ENCODE results near the gene GALK1. TPM values are rescaled to one million over a fixed set of nuclear protein-coding genes. Genes with fewer than 3 reads are reported as not detected.

GALK1 gene
- total RNA-seq, 1 experiment from 2014 or later, result 35.8 TPM

DNA sequence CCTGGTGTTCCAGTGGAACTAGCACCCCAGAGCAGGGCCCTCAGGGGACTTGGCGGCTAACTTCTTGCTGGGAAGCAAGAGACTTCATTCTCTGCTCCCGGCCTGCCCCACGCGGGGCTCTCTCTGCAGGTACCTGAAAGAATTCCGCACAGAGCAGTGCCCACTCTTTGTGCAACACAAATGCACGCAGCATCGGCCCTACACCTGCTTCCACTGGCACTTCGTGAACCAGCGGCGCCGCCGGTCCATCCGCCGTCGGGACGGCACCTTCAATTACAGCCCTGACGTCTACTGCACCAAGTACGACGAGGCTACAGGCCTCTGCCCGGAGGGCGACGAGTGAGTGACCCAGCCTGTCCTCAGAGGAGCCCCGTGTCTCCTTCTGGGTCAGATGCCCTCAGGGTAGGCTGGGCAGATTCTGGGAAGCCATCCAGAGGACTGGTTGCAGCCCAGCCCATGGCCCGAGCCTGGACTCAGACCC is 44.7 kb upstream of the GALK1 start:
- H3K27me3 ChIP-seq (ENCODE audit: control insufficient read depth, insufficient read depth, low read length), result no peaks in the 10 kb centered on the region
- DNase-seq (ENCODE audit: low read depth, low spot score), result no peak
- TF ChIP-seq, protein P1, sequence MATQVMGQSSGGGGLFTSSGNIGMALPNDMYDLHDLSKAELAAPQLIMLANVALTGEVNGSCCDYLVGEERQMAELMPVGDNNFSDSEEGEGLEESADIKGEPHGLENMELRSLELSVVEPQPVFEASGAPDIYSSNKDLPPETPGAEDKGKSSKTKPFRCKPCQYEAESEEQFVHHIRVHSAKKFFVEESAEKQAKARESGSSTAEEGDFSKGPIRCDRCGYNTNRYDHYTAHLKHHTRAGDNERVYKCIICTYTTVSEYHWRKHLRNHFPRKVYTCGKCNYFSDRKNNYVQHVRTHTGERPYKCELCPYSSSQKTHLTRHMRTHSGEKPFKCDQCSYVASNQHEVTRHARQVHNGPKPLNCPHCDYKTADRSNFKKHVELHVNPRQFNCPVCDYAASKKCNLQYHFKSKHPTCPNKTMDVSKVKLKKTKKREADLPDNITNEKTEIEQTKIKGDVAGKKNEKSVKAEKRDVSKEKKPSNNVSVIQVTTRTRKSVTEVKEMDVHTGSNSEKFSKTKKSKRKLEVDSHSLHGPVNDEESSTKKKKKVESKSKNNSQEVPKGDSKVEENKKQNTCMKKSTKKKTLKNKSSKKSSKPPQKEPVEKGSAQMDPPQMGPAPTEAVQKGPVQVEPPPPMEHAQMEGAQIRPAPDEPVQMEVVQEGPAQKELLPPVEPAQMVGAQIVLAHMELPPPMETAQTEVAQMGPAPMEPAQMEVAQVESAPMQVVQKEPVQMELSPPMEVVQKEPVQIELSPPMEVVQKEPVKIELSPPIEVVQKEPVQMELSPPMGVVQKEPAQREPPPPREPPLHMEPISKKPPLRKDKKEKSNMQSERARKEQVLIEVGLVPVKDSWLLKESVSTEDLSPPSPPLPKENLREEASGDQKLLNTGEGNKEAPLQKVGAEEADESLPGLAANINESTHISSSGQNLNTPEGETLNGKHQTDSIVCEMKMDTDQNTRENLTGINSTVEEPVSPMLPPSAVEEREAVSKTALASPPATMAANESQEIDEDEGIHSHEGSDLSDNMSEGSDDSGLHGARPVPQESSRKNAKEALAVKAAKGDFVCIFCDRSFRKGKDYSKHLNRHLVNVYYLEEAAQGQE (IDR thresholded peaks at IDR 0.05; ENCODE audit: insufficient read depth in 1 of 2, low read depth in 2 of 2, low read length in 1 of 2), result no peak
- TF ChIP-seq TCF7L2 (IDR thresholded peaks at IDR 0.05; ENCODE audit: low read depth, low read length) (no peak), SIN3A (IDR thresholded peaks at IDR 0.05; ENCODE audit: borderline replicate concordance, insufficient read depth, low read depth, low read length) (no peak), POLR2AphosphoS5 (IDR thresholded peaks at IDR 0.05; ENCODE audit: low read depth, low read length) (no peak)
- TF ChIP-seq, protein P2, sequence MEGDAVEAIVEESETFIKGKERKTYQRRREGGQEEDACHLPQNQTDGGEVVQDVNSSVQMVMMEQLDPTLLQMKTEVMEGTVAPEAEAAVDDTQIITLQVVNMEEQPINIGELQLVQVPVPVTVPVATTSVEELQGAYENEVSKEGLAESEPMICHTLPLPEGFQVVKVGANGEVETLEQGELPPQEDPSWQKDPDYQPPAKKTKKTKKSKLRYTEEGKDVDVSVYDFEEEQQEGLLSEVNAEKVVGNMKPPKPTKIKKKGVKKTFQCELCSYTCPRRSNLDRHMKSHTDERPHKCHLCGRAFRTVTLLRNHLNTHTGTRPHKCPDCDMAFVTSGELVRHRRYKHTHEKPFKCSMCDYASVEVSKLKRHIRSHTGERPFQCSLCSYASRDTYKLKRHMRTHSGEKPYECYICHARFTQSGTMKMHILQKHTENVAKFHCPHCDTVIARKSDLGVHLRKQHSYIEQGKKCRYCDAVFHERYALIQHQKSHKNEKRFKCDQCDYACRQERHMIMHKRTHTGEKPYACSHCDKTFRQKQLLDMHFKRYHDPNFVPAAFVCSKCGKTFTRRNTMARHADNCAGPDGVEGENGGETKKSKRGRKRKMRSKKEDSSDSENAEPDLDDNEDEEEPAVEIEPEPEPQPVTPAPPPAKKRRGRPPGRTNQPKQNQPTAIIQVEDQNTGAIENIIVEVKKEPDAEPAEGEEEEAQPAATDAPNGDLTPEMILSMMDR (IDR thresholded peaks at IDR 0.05), result no peak
- no peak overlapping the region for H3K27ac ChIP-seq (ENCODE audit: low read length)
- no TSS peak for BruUV-seq (replicated peaks)
- H3K4me1 ChIP-seq (ENCODE audit: control insufficient read depth, insufficient read depth, low read length), result no peaks in the 10 kb centered on the region
- H3K4me3 ChIP-seq (ENCODE audit: low read depth in 2 of 2, low read length in 2 of 2), result no peak overlapping the region
- ATAC-seq, result no peak
- POLR2A ChIA-PET, result no interaction called here
- CTCF ChIA-PET, result no interaction called here
- in situ Hi-C loops (cut with HindIII; ENCODE audit: low pct_unique_long_range_greater_than_20kb, low sequenced_read_pairs) (no loop called here), intact Hi-C loops (cut with micrococcal nuclease; ENCODE audit: unreplicated experiment) (no loop called here)
- H3K9me3 ChIP-seq (ENCODE audit: control insufficient read depth, insufficient read depth, low read depth, low read length), result no peaks in the 10 kb centered on the region
- no peaks in the 10 kb centered on the region for H3K36me3 ChIP-seq (ENCODE audit: control insufficient read depth, insufficient read depth, low read length)

DNA sequence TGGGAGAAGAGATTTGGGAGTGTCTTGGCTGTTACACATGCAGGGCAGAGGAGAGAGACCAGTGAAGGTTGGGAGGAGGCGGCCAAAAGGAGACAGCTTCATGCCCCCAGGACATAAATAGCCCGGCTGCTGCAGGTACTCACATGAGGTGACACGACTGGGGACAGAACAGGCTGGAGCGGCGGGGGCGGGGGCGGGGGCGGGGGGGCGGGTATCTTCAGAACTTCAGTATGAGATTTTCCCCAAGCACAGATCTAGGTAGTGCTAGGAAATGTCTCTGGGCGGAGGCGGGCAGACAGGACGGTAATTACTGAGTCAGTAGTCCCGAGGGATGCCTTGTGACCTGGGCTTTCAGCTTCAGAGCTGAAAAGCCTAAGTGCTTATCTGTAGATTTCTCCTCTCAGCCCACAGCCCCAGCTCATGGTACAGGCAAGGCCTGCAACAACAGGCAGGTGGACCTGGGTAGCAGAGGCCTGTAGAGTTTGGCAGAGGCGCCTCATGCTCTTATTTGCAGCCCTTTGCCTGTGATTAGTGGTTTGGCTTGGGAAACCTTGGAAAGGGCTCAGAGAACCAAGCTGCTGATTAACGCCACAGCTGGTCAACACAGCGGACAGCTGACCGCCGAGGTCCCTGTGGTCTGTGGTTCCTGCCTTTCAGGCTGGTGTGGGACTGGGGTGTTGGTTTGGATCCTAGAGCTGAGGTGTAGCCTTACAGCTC is 44.1 kb upstream of the GALK1 start:
- TF ChIP-seq TCF7L2 (IDR thresholded peaks at IDR 0.05; ENCODE audit: low read depth, low read length), result no peak
- TF ChIP-seq, protein P1 (IDR thresholded peaks at IDR 0.05; ENCODE audit: insufficient read depth in 1 of 2, low read depth in 2 of 2, low read length in 1 of 2), result no peak
- no peak for TF ChIP-seq POLR2AphosphoS5 (IDR thresholded peaks at IDR 0.05; ENCODE audit: low read depth, low read length)
- TF ChIP-seq, protein P2 (IDR thresholded peaks at IDR 0.05), result no peak
- no peak for TF ChIP-seq SIN3A (IDR thresholded peaks at IDR 0.05; ENCODE audit: borderline replicate concordance, insufficient read depth, low read depth, low read length)
- no peaks in the 10 kb centered on the region for H3K9me3 ChIP-seq (ENCODE audit: control insufficient read depth, insufficient read depth, low read depth, low read length)
- ChIA-PET POLR2A (interaction anchor here (0.6 kb wide), 1 partner anchor 31 kb away, joined by 3 read pairs; no protein-coding TSS in a partner anchor), CTCF (no interaction called here)
- intact Hi-C loops (cut with micrococcal nuclease; ENCODE audit: unreplicated experiment) (no loop called here), in situ Hi-C loops (cut with HindIII; ENCODE audit: low pct_unique_long_range_greater_than_20kb, low sequenced_read_pairs) (no loop called here)
- H3K27me3 ChIP-seq (ENCODE audit: control insufficient read depth, insufficient read depth, low read length), result no peaks in the 10 kb centered on the region
- no peaks in the 10 kb centered on the region for H3K36me3 ChIP-seq (ENCODE audit: control insufficient read depth, insufficient read depth, low read length)
- BruUV-seq (replicated peaks), result no TSS peak
- no peaks in the 10 kb centered on the region for H3K4me1 ChIP-seq (ENCODE audit: control insufficient read depth, insufficient read depth, low read length)
- DNase-seq (ENCODE audit: low read depth, low spot score) (no peak), ATAC-seq (peak; percentile 27)
- no peak overlapping the region for H3K27ac ChIP-seq (ENCODE audit: low read length)
- H3K4me3 ChIP-seq (ENCODE audit: low read depth in 2 of 2, low read length in 2 of 2), result no peak overlapping the region

All from Panc1 (cell line).